Activated T-cell treated with anti-CD3 and anti-CD28 coated beads, Interleukin-2, amount 50 U/mL, for 4 hours (primary cell): Measurements from ENCODE around the gene DIS3L2. TPM values are rescaled to one million over a fixed set of nuclear protein-coding genes. Genes with fewer than 3 reads are reported as not detected.
"Not testable (repeated sequence)": the region's sequence is repeated elsewhere in the genome, so short reads cannot be mapped to it uniquely, and the experiment has no call there.

Experiments
- ATAC-seq, 2 donors: fragments of 200-7000 bp; cut with Tn5 transposase; one replicate each; pipeline ENCODE4 v1.10.0; 2021
- DNase-seq: peaks from one replicate; pipeline ENCODE4 v3.0.0-alpha.2; 2020
- H3K27me3 Mint-ChIP-seq: one replicate; pipeline ENCODE4 v1.8.0; 2021; ENCODE audit warnings: low read depth, mixed read lengths
- H3K36me3 Mint-ChIP-seq: one replicate; pipeline ENCODE4 v1.8.0; 2022; ENCODE audit warnings: mixed read lengths; ENCODE audit not compliant: insufficient read depth
- H3K4me1 Mint-ChIP-seq: one replicate; pipeline ENCODE4 v1.8.0; 2021; ENCODE audit warnings: low read depth, mixed read lengths
- H3K4me3 Mint-ChIP-seq: one replicate; pipeline ENCODE4 v1.8.0; 2021; ENCODE audit warnings: mild to moderate bottlenecking, moderate library complexity, mixed read lengths
- H3K9me3 Mint-ChIP-seq: one replicate; pipeline ENCODE4 v1.8.0; 2021; ENCODE audit warnings: mixed read lengths
- total RNA-seq, 3 donors: library from RNA; stranded (reverse); gene quantifications; one replicate each; pipeline ENCODE4 v1.2.1, GENCODE V29; 2021

Gene DIS3L2
- total RNA-seq, 3 donors from 2014 or later, result 38.5 to 43.7 (median 41.4) TPM

DNA sequence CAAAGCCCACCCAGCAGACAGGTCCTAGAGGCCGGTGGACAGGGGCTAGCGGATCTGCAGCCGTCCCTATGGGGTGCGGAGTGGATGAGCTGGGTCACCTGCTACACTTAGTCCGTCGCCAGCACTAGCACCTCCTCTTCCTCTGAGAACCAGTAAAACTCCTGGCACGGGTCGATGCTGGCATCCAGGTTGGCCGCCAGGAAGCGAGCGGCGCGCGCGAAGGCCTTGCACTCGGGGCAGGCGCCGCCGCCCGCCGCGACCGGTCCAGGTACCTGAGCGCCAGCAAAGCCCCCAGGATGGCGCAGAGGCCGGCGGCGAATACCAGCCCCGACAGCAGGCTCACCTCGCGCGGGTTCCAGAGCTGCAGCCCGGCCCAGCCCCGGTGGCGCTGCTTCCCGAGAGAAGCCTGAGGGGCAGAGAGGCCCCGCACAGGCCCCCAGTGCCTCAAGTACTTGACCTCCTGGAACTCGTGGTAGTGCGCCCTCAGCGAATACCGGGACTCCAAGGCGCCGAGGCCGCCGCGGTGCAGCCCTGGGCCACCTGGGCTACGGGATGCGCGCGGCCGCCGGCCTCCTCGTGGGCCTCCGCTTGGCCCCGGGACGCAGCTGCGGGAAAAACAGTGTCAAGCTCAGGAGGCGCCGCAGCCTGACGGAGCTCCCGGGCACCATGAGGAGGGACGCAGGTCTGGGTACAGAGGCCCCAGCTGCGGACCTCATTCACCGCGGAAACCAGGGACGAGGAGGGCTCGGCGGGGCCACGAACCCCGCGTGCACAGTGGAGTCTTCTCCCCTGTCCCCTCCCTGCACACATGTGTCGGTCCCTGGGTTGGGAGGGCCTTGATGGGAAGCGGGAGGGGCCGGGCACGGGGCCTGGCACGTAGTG, 389.5 kb downstream of the DIS3L2 start:
- Mint-ChIP-seq H3K9me3 (no peaks in the 10 kb centered on the region), H3K27me3 (peaks cover 32% of the 10 kb centered on the region), H3K36me3 (no peaks in the 10 kb centered on the region), H3K4me1 (peaks cover 8% of the 10 kb centered on the region), H3K4me3 (peak overlapping the region; percentile 38)
- no peak for DNase-seq
- peak; percentile 31 to 38 for ATAC-seq

DNA sequence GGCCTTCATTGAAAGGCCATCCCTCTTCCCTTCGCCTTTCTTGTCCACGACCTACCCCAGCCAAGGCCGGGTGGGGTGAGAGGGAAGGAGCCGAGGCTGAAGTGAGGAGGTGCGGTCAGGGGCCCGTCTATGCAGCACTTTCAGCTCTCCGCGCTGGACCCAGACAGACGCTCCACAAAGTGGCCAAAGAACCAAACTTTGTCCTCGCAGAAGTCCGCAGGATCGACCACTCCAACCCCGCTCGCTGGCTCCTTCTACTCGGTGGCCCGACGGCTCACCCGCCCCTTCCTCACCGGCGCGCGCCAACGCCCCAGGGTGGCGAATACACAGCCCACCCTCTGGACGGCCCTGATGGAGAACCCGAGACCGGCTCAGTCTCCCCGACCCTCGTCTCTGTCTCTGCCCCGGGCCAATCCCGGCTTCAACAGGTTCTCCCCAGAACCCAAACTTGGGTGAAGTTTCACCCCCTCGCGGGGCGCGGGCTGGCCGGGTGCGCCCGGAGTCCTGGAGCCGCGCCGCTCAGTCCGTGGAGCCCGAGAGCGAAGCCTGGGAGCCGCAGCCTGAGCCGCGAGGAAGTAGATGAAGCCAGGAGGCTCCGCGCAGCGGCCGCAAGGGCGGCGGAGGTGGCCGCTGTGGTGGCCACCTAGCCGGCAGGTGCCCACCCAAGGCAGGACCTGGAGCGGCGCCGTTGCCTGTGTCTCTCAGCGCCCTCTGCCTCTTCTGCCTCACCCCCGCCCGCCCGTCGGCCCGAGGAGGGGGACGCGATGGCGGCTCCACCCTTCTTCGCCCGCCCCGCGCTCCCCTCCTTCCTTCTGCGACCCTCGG, 390.4 kb downstream of the DIS3L2 start:
- DNase-seq (no peak), ATAC-seq (peak; percentile 16 to 29)
- Mint-ChIP-seq H3K4me1 (peaks cover 8% of the 10 kb centered on the region), H3K27me3 (peaks cover 36% of the 10 kb centered on the region), H3K4me3 (peak overlapping the region; percentile 38), H3K9me3 (no peaks in the 10 kb centered on the region), H3K36me3 (no peaks in the 10 kb centered on the region)

DNA sequence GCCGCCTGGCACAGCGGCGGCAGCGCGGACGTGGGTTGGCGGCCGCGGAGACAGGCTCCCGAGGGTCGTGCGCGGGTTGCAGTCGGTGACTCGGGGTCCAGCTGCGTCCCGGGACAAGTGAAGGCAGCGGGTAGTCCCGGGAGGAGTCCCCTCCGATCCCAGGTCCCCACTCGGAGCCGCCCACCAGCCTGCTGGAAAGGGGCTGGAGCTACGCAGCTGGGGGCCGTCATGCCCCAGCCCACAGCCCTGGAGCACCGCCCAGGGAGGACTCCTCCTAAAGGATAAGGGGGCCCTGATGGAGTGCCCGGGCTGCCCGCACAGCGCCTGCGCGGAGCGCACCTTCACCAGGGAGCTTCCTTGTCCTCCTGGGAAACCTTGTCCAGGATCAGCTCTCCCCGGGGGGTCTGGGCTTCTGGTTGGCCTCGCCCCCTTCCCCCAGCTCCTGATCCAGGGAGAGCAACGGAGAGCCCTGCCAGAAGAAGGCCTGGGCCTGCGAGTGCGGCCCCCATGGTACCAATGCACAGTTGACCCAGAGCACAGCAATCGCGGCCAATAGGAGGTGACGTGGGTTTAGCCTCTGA, 391.1 kb downstream of the DIS3L2 start:
- ATAC-seq, result no peak
- DNase-seq, result no peak
- peaks cover 8% of the 10 kb centered on the region for H3K4me1 Mint-ChIP-seq
- H3K9me3 Mint-ChIP-seq, result no peaks in the 10 kb centered on the region
- no peaks in the 10 kb centered on the region for H3K36me3 Mint-ChIP-seq
- H3K27me3 Mint-ChIP-seq, result peaks cover 36% of the 10 kb centered on the region
- H3K4me3 Mint-ChIP-seq, result no peak overlapping the region

DNA sequence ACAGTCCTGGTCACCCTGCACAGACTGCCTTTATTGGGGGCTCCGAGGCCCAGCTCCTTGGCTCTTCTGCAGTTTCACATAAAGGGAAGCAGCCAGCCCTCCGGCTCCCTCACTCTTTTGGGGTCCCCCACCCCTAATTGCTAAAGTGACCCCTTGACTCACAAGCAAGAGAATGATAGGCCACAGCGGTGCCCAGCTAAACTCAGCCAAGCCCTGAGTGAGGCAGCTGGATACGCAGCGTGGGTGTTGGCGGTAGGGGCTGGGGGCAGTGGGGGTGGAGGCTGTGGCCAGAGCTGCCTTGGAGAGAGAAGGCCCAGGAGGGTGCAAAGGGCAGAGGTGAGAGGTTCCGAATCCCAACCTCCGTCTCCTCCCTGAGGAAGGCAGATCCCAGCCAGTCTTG, 391.6 kb downstream of the DIS3L2 start:
- Mint-ChIP-seq H3K27me3 (peaks cover 36% of the 10 kb centered on the region), H3K4me1 (peaks cover 8% of the 10 kb centered on the region), H3K4me3 (no peak overlapping the region), H3K36me3 (no peaks in the 10 kb centered on the region), H3K9me3 (no peaks in the 10 kb centered on the region)
- no peak for ATAC-seq
- no peak for DNase-seq

DNA sequence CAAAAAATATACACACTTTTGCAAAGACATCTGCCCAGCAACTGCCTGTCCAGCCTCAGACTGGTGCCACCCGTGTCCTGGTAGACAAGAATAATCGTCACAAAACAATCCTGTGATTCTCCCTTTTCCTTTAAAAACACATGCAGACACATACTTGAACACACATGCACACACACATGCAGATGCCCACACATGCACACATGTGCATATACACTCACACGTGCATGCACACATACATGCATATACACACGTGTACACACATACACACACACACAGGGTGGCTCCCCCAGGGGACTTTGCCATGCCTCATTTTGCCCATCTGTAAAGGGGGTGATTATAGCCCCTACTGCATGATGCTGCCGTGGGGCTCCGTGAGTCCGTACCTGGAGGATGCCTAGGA, 392.1 kb downstream of the DIS3L2 start:
- no peak overlapping the region for H3K4me3 Mint-ChIP-seq
- DNase-seq, result no peak
- H3K27me3 Mint-ChIP-seq, result peaks cover 36% of the 10 kb centered on the region
- peaks cover 8% of the 10 kb centered on the region for H3K4me1 Mint-ChIP-seq
- ATAC-seq, result no peak
- H3K36me3 Mint-ChIP-seq, result no peaks in the 10 kb centered on the region
- no peaks in the 10 kb centered on the region for H3K9me3 Mint-ChIP-seq

DNA sequence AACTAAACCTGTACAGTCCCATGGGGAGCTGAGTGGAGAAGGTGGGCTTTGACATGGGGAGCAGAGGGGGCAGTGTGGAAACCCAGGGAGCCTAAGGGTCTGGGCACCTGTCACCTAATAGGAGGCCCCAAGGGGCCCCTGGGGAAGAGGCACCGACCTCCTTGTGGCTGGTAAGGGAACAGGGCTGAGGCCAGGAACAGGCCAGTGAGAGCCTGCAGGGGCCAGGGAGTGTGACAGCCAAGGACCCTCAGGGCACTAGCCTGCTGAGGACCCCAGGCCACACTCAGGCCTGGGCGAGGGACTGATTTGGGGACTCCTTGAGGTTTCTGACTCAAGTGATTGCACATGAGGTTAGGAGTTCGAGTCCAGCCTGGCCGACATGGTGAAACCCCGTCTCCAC, 392.6 kb downstream of the DIS3L2 start:
- Mint-ChIP-seq H3K9me3 (no peaks in the 10 kb centered on the region), H3K4me3 (no peak overlapping the region), H3K4me1 (peaks cover 6% of the 10 kb centered on the region), H3K36me3 (no peaks in the 10 kb centered on the region), H3K27me3 (peaks cover 36% of the 10 kb centered on the region)
- no peak for DNase-seq
- ATAC-seq, result no peak

DNA sequence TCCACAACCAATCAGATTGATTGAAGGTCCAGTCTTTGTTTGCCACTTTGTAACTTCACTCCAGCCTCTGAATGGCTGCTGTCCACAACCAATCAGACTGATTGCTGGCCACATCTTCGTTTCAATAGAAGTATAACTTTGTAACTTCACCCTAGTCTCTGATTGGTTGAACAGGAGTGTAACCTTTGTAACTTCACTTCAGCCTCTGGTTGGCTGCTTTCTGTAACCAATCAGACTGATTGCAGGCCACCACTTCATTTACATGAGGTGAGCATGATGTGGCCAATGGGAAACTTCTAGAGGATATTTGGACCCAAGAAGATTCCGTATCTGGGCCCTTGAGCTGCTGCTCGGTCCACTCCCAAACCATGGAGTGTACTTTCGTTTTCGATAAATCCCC, 400.1 kb downstream of the DIS3L2 start:
- ATAC-seq (no peak), DNase-seq (no peak)
- no peak overlapping the region for H3K4me3 Mint-ChIP-seq
- peaks cover 29% of the 10 kb centered on the region for H3K4me1 Mint-ChIP-seq
- H3K36me3 Mint-ChIP-seq, result no peaks in the 10 kb centered on the region
- no peaks in the 10 kb centered on the region for H3K9me3 Mint-ChIP-seq
- peaks cover under 1% of the 10 kb centered on the region for H3K27me3 Mint-ChIP-seq

DNA sequence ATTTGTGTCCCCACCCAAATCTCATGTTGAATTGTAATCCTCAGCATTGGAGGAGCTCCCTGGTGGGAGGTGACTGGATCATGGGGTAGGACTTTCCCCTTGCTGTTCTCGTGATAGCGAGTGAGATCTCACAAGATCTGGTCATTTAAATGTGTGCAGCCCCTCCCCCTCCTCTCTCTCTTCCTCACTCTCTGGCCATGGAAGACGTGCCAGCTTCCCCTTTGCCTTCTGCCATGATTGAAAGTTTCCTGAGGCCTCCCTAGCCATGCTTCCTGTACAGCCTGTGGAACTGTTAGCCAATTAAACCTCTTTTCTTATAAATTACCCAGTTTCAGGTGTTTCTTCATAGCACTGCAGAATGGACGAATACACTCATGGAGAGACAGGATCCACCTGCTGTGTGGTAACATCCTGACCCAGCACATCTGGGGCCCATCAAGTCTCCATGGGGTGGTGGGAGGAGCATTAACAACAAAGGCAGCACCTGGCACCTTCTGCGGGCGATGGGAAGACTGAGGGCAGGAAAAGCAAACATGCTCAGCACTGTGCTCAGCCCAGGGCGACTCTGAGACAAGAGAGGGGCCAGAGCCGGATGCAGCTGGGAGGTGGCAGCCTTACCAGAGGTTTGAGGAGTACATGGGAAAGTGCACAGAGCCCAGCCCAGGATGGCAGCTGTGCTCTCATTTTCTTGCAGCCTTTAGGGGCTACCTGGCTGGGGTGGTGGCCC, 400.8 kb downstream of the DIS3L2 start:
- ATAC-seq, result no peak
- Mint-ChIP-seq H3K4me1 (peaks cover 29% of the 10 kb centered on the region), H3K9me3 (no peaks in the 10 kb centered on the region), H3K4me3 (no peak overlapping the region), H3K36me3 (no peaks in the 10 kb centered on the region), H3K27me3 (no peaks in the 10 kb centered on the region)
- DNase-seq, result no peak

DNA sequence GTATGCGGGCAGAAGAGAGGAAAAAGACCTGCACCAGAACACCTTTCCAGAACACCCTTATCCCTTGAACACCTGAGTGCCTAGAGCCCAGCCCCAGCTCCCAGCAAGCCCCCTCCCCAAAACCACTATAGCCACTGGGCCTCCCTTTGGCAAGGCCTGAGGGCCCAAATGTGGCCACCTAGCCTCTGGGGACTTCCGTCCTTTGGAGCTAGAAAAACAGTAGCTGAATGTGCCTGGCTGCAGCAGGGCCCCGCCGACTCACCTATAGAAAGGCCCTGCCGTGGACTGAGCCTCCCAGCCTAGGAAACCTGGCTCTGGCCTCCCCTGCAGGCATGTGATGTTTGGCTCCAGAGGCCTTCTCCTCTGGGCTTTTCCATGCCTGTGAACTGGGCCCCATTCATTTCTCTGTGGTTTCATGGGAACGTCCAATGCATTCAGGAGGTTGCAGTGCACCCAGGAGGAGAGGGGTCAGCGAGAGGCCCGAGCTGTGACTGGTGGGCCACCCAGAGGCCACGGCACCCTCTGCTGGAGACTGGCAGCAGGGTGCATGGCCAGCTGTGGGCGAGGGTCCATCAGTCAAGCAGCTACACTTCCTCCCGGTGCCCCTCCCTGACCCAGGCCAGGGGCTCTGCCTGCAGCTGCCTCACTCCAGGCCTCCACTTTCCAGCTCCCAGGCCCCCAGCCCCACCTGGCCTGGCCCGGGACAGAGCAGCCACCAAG, 401.7 kb downstream of the DIS3L2 start:
- H3K36me3 Mint-ChIP-seq, H3K27me3 Mint-ChIP-seq, DNase-seq, H3K9me3 Mint-ChIP-seq: not testable (repeated sequence)
- peaks cover 29% of the 10 kb centered on the region for H3K4me1 Mint-ChIP-seq
- peak overlapping the region; percentile 82 for H3K4me3 Mint-ChIP-seq
- peak; percentile 15 to 24 for ATAC-seq

DNA sequence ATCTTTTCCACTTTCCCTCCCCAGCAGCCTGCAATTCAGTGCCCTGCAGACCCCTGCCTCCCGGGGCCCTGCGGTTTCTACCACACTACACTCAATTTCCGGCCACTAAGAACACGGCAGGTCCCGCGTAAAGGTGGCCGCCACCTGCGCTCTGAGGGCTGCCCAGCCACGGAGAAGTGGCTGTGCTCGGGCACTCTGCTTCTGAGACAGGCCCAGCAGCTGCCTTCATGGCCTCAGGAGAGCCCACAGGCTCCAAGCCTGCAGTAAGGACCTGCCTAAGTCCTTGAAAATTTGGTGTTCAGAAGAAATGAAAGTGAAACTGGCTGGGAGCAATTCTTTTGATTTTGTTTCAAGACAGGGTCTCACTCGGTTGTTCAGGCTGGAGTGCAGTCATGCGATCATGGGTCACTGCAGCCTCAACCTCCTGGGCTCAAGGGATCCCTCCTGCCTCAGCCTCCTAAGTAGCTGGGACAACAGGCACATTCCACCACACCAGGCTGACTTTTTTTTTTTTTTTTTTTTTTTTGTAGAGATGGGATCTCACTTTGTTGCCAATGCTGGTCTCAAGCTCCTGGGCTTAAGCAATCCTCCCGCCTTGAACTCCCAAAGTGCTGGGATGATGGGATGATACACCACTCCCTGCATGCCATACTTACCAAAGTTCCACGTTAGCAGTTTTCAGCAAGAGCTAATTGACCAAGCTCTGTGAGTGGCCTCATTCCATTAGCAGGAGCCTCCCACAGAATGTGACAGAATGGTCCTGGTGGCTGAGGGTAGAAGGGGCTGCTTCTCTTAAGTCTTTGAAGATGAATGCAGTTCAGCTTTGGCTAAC, 402.5 kb downstream of the DIS3L2 start:
- peak; percentile 56 to 65 for ATAC-seq
- peaks cover 29% of the 10 kb centered on the region for H3K4me1 Mint-ChIP-seq

DNA sequence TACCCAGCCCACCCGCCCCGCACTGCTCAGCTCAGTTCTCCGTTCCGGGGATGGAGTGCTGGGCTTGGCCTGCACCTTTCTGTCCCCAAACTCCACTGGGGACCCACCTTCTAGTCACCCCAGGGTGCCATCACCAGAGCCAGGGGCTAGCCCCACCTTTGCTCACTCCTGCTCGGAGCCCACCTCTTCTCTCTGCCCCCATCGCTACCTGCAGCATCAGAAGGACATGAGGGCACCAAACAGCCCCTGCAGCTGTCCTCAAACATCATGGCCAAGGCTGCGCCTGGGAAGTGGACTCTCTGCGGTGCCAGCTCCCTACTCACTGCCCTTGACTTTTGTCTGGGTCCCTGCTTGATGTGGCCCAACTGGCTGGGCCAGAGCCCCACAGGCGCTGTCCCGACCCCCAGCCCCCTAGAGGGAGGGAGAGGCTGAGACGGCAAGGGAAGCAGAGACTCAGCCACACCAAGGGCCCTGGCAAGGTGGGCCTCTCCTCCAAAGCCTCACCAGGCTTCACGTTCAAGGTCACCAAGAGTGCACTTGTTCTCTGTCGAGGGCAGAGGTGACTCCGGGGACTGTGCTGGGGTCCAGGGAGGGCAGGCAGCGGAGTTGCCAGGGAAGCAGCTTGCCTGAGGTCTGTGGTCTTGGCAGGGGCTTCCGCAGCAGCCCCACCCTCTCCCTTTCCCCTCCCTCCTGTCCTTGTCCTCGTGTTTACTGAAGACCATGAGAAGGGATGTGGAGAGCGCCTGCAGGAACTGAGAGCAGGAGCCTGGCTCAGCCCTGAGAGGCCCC, 403.5 kb downstream of the DIS3L2 start:
- ATAC-seq, H3K27me3 Mint-ChIP-seq, DNase-seq, H3K36me3 Mint-ChIP-seq, H3K9me3 Mint-ChIP-seq: not testable (repeated sequence)
- Mint-ChIP-seq H3K4me1 (peaks cover 29% of the 10 kb centered on the region), H3K4me3 (peak overlapping the region; percentile 50)

More for the DNA sequence above, 402.5 kb downstream of the DIS3L2 start:
- no peak for DNase-seq
- Mint-ChIP-seq H3K36me3 (no peaks in the 10 kb centered on the region), H3K4me3 (peak overlapping the region; percentile 82), H3K9me3 (no peaks in the 10 kb centered on the region), H3K27me3 (no peaks in the 10 kb centered on the region)

DNA sequence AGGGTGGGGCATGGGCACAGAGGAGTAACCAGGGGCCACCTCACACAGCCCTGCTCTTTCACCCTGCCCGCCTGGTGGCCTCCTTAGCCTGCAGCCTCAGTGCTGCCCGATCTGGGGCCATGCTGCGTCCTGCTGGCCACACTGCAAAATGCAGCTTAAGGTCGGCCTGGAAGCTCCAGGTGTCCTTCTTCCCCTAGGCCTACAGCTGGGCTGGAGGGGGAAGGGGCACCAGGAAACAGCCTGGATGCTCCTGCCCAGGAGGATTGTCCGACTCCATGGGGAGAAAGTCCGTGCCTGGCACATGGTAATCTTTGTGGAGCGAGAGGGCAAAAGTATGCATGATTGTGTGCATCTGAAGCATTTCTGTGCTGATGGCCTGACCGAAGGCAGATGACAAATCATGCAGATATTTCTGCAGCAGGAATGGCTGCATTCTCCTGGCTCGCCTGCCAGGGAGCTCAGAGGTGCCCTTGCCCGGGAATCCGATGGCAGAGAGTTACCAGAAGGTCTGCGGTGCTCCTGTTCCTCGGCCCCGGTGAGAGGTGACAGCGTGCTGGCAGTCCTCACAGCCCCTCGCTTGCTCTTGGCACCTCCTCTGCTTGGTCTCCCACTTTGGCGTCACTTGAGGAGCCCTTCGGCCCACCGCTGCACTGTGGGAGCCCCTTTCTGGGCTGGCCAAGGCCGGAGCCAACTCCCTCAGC, 404.3 kb downstream of the DIS3L2 start:
- no peaks in the 10 kb centered on the region for H3K27me3 Mint-ChIP-seq
- DNase-seq, result no peak
- H3K9me3 Mint-ChIP-seq, result no peaks in the 10 kb centered on the region
- H3K36me3 Mint-ChIP-seq, result no peaks in the 10 kb centered on the region
- no peak overlapping the region for H3K4me3 Mint-ChIP-seq
- peaks cover 29% of the 10 kb centered on the region for H3K4me1 Mint-ChIP-seq
- ATAC-seq, result peak; percentile 53 to 70
